Stomach smooth muscle (tissue), 2 donors: ENCODE measurements around the gene CFAP53.

Source experiments
- H3K27ac ChIP-seq: one replicate; pipeline ENCODE4 v1.7.0; 2013; ENCODE audit warnings: mild to moderate bottlenecking, low read length, inconsistent platforms
- H3K27me3 ChIP-seq, 2 donors: one replicate each; pipeline ENCODE4 v1.7.0; 2013; ENCODE audit warnings: low read length in 2 of 2; ENCODE audit not compliant: insufficient read depth in 2 of 2, control insufficient read depth in 1 of 2
- H3K36me3 ChIP-seq, 2 donors: one replicate each; pipeline ENCODE4 v1.7.0; 2013; ENCODE audit warnings: low read length in 2 of 2; ENCODE audit not compliant: control insufficient read depth in 2 of 2, insufficient read depth in 2 of 2
- H3K4me1 ChIP-seq: one replicate; pipeline ENCODE4 v1.7.0; 2013; ENCODE audit warnings: low read length; ENCODE audit not compliant: control insufficient read depth, insufficient read depth
- H3K4me3 ChIP-seq, 2 donors: one replicate each; pipeline ENCODE4 v1.7.0; 2013; ENCODE audit warnings: low read length in 2 of 2
- H3K9ac ChIP-seq, 2 donors: one replicate each; pipeline ENCODE4 v1.7.0; 2013; ENCODE audit warnings: low read length in 2 of 2, mild to moderate bottlenecking in 1 of 2
- H3K9me3 ChIP-seq, 2 donors: one replicate each; pipeline ENCODE4 v1.7.0; 2013; ENCODE audit warnings: low read length in 2 of 2; ENCODE audit not compliant: control insufficient read depth in 2 of 2
- donor health status: healthy.
- donor health status: Pancreatic carcinoma.

CFAP53 gene

DNA sequence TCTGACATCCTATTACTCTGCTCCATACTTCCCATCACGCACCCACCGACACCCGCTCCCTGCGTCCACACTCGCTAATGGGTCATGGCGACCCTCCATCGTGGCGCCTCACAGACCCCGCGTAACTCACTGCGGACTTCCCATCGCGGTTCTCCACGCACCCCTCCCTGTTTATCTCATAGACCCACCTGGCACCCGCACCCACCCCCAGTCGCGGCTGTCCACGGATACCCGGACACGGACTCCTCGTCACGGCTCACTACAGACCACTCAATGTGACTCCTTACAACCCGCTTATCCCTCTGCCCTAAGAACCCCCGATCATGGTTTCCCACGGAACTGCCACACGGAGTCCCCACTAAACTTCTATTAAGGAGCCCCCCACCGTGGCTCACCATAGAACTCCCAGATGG, 20.7 kb upstream of the CFAP53 start:
- peak overlapping the region; percentile 96 to 97 for H3K4me3 ChIP-seq
- H3K9me3 ChIP-seq, result no peaks in the 10 kb centered on the region
- peaks cover 19% of the 10 kb centered on the region for H3K4me1 ChIP-seq
- H3K9ac ChIP-seq, result peak overlapping the region; percentile 88 to 91
- peak overlapping the region; percentile 77 for H3K27ac ChIP-seq
- H3K36me3 ChIP-seq, result peaks cover 20 to 25% of the 10 kb centered on the region in 2 donors
- no peaks in the 10 kb centered on the region for H3K27me3 ChIP-seq

- Histone ChIP-seq H3K36me3 (peaks cover 20 to 25% of the 10 kb centered on the region in 2 donors), H3K9me3 (no peaks in the 10 kb centered on the region), H3K4me3 (peak overlapping the region; percentile 96 to 97), H3K27me3 (no peaks in the 10 kb centered on the region), H3K4me1 (peaks cover 23% of the 10 kb centered on the region), H3K27ac (peak overlapping the region; percentile 77), H3K9ac (peak overlapping the region in 1 of 2 donors; percentile 88)
These were observed 20.2 kb upstream of the CFAP53 start for GRCh38 chr18:50286391-50287027.

- H3K4me3 ChIP-seq, result no peak overlapping the region
- no peaks in the 10 kb centered on the region for H3K9me3 ChIP-seq
- H3K36me3 ChIP-seq, result peaks cover 20 to 25% of the 10 kb centered on the region in 2 donors
- peak overlapping the region; percentile 77 for H3K27ac ChIP-seq
- H3K4me1 ChIP-seq, result peaks cover 27% of the 10 kb centered on the region
- no peak overlapping the region for H3K9ac ChIP-seq
- no peaks in the 10 kb centered on the region for H3K27me3 ChIP-seq
These were observed 19.5 kb upstream of the CFAP53 start for GRCh38 chr18:50285631-50286321.

DNA sequence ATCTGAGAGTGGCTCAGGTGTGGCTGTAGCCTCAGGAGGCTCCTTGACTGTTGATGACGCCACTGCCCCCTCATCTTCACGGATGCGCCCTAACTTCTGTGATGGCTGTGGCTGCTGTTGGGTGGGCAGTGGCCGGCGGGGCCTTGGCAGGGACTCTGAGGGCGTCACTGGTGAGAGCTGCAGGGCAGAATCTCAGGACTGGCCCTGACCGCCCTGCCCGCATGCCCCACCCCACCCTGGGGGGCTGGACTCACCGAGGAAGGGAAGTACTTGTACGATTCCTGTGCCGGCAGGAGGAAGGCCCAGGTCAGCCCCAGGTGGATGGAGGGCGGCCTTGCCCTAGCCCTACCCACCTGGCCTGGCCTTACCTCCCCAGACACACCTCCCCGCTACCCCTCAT, 18.8 kb upstream of the CFAP53 start:
- Histone ChIP-seq H3K36me3 (peaks cover 20 to 25% of the 10 kb centered on the region in 2 donors), H3K27ac (no peak overlapping the region), H3K4me1 (peaks cover 34% of the 10 kb centered on the region), H3K27me3 (no peaks in the 10 kb centered on the region), H3K4me3 (no peak overlapping the region), H3K9me3 (no peaks in the 10 kb centered on the region), H3K9ac (no peak overlapping the region)

- Histone ChIP-seq H3K36me3 (peaks cover 20 to 25% of the 10 kb centered on the region in 2 donors), H3K4me1 (peaks cover 39% of the 10 kb centered on the region), H3K27ac (no peak overlapping the region), H3K4me3 (no peak overlapping the region), H3K27me3 (no peaks in the 10 kb centered on the region), H3K9ac (no peak overlapping the region), H3K9me3 (no peaks in the 10 kb centered on the region)
These were observed 18.1 kb upstream of the CFAP53 start for GRCh38 chr18:50284255-50284885.

- Histone ChIP-seq H3K4me3 (no peak overlapping the region), H3K4me1 (peaks cover 39% of the 10 kb centered on the region), H3K27me3 (no peaks in the 10 kb centered on the region), H3K9me3 (no peaks in the 10 kb centered on the region), H3K27ac (no peak overlapping the region), H3K36me3 (peaks cover 20 to 25% of the 10 kb centered on the region in 2 donors), H3K9ac (no peak overlapping the region)
These were observed 17.3 kb upstream of the CFAP53 start for GRCh38 chr18:50283469-50284209.

GRCh38 chr18:50282521-50283335, 16.4 kb upstream of the CFAP53 start:
- peaks cover 39% of the 10 kb centered on the region for H3K4me1 ChIP-seq
- H3K4me3 ChIP-seq, result peak overlapping the region in 1 of 2 donors; percentile 100
- H3K27ac ChIP-seq, result peak overlapping the region; percentile 87
- H3K27me3 ChIP-seq, result no peaks in the 10 kb centered on the region
- no peaks in the 10 kb centered on the region for H3K9me3 ChIP-seq
- H3K9ac ChIP-seq, result no peak overlapping the region
- peaks cover 20 to 28% of the 10 kb centered on the region in 2 donors for H3K36me3 ChIP-seq

- Histone ChIP-seq H3K27me3 (no peaks in the 10 kb centered on the region), H3K4me1 (peaks cover 36% of the 10 kb centered on the region), H3K9me3 (no peaks in the 10 kb centered on the region), H3K4me3 (peak overlapping the region; percentile 80 to 100), H3K27ac (peak overlapping the region; percentile 87), H3K36me3 (peaks cover 20 to 28% of the 10 kb centered on the region in 2 donors), H3K9ac (peak overlapping the region; percentile 95 to 99)
These were observed 15.8 kb upstream of the CFAP53 start for GRCh38 chr18:50281972-50282520.

GRCh38 chr18:50281295-50281971, 15.1 kb upstream of the CFAP53 start, which contains the start of gene MBD1:
MBD1 (minus strand) TSS chr18:50281523; CDS start chr18:50279992, 1,531 bp downstream.
- peak within 1 kb of the TSS; percentile 80 to 100 for H3K4me3 ChIP-seq
- H3K4me1 ChIP-seq, result peaks cover 30% of the 10 kb centered on the region
- H3K9ac ChIP-seq, result peak within 1 kb of the TSS; percentile 95 to 99
- H3K36me3 ChIP-seq, result peaks cover 27 to 35% of the 10 kb centered on the region in 2 donors
- H3K27me3 ChIP-seq, result no peaks in the 10 kb centered on the region
- H3K27ac ChIP-seq, result peak within 1 kb of the TSS; percentile 87
- no peaks in the 10 kb centered on the region for H3K9me3 ChIP-seq
